ENCODE measurements around the gene SHTN1.

DNA sequence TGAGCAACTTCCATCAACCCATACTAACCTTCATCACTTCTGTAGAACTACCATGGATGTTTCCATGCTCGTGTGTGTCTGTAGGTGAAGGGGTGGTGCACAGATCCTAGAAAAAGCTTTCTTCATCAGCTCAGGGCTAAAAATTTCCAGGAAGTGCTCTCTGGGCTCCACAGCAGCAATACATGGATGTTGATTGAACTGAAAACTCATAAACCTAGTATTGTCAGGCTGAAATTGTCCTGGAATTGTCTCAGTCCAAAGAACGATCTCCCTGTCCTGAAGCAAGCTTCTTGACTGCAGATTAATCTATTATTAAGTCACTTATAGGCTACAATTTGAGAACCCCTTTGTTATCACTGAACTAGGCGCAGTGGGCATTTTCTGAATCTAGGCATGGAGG, 115.9 kb downstream of the SHTN1 start:
- TF ChIP-seq, protein P1, sequence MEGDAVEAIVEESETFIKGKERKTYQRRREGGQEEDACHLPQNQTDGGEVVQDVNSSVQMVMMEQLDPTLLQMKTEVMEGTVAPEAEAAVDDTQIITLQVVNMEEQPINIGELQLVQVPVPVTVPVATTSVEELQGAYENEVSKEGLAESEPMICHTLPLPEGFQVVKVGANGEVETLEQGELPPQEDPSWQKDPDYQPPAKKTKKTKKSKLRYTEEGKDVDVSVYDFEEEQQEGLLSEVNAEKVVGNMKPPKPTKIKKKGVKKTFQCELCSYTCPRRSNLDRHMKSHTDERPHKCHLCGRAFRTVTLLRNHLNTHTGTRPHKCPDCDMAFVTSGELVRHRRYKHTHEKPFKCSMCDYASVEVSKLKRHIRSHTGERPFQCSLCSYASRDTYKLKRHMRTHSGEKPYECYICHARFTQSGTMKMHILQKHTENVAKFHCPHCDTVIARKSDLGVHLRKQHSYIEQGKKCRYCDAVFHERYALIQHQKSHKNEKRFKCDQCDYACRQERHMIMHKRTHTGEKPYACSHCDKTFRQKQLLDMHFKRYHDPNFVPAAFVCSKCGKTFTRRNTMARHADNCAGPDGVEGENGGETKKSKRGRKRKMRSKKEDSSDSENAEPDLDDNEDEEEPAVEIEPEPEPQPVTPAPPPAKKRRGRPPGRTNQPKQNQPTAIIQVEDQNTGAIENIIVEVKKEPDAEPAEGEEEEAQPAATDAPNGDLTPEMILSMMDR (IDR thresholded peaks at IDR 0.05) = no peak
- no peak for TF ChIP-seq POLR2A (IDR thresholded peaks at IDR 0.05)

Data from right lobe of liver (tissue), 4 donors.